PC-3 (cell line): ENCODE measurements around the gene ABHD14A. TPM values are rescaled to one million over a fixed set of nuclear protein-coding genes. Genes with fewer than 3 reads are reported as not detected.

ENCODE experiments used
- ATAC-seq: fragments of 200-7000 bp; cut with Tn5 transposase; 2 replicates; pipeline ENCODE4 v1.9.1; 2020; ENCODE audit warnings: mild to moderate bottlenecking, moderate library complexity
- BruUV-seq: library from RNA; stranded (reverse); fragments of 400-500 nt; replicated peaks from 2 replicates; lab custom pipeline; 2021; lab: Mats Ljungman, UMichigan
- CTCF ChIA-PET: fragments of 300-600 bp; sonication (Branson Sonifier 250); formaldehyde crosslinking; loops from one replicate; lab custom pipeline; 2022; ENCODE audit warnings: antibody characterized with exemption; lab: Charles Lee
- POLR2A ChIA-PET: fragments of 300-600 bp; sonication (Branson Sonifier 250); formaldehyde crosslinking; loops from one replicate; lab custom pipeline; 2022; ENCODE audit warnings: antibody characterized with exemption; ENCODE audit not compliant: unreplicated experiment; lab: Charles Lee
- DNase-seq: peaks from one replicate; pipeline ENCODE4 v3.0.0-alpha.2; 2015
- H2AFZ ChIP-seq: fragments of 300-600 bp; sonication (generic); 2 replicates; pipeline ENCODE4 v1.6.0; 2016; ENCODE audit warnings: antibody characterized with exemption, low read length
- H3F3A ChIP-seq: fragments of 300-600 bp; sonication (generic); one replicate; pipeline ENCODE4 v1.6.0; 2017; ENCODE audit warnings: antibody characterized with exemption, low read length, control low read depth, mild to moderate bottlenecking; ENCODE audit not compliant: unreplicated experiment
- H3K27ac ChIP-seq: fragments of 300-600 bp; sonication (generic); 2 replicates; pipeline ENCODE4 v1.5.1; 2016; ENCODE audit warnings: mild to moderate bottlenecking, low read length
- H3K27me3 ChIP-seq: fragments of 300-600 bp; sonication (generic); 2 replicates; pipeline ENCODE4 v1.6.1; 2016; ENCODE audit warnings: low read length, mixed read lengths
- H3K36me3 ChIP-seq: fragments of 300-600 bp; sonication (generic); 2 replicates; pipeline ENCODE4 v1.6.1; 2016; ENCODE audit warnings: low read depth, mixed run types, low read length, mixed read lengths
- H3K4me1 ChIP-seq: fragments of 300-600 bp; sonication (generic); 2 replicates; pipeline ENCODE4 v1.5.1; 2016; ENCODE audit warnings: low read length; ENCODE audit not compliant: insufficient read depth
- H3K4me2 ChIP-seq: fragments of 300-600 bp; sonication (generic); 2 replicates; pipeline ENCODE4 v1.6.0; 2016; ENCODE audit warnings: low read length
- H3K4me3 ChIP-seq: fragments of 300-600 bp; sonication (generic); 2 replicates; pipeline ENCODE4 v1.5.1; 2016; ENCODE audit warnings: mild to moderate bottlenecking, low read length, mixed read lengths
- H3K79me2 ChIP-seq: fragments of 300-600 bp; sonication (generic); 2 replicates; pipeline ENCODE4 v1.6.1; 2017; ENCODE audit warnings: low read length, mixed read lengths
- H3K9ac ChIP-seq: fragments of 300-600 bp; sonication (generic); 2 replicates; pipeline ENCODE4 v1.6.0; 2016; ENCODE audit warnings: mild to moderate bottlenecking, low read length
- H3K9me2 ChIP-seq: fragments of 300-600 bp; sonication (generic); replicated peaks from 2 replicates; pipeline ENCODE4 v1.6.1; 2016; ENCODE audit warnings: mixed run types, low read length, mixed read lengths
- H3K9me3 ChIP-seq: fragments of 300-600 bp; sonication (generic); 2 replicates; pipeline ENCODE4 v1.6.1; 2016; ENCODE audit warnings: low read length, mixed read lengths
- H4K20me1 ChIP-seq: fragments of 300-600 bp; sonication (generic); 2 replicates; pipeline ENCODE4 v1.6.1; 2016; ENCODE audit warnings: low read length, mixed read lengths
- CTCF ChIP-seq: fragments of 300-600 bp; sonication (generic); conservative IDR thresholded peaks from 2 replicates; pipeline ENCODE4 v1.5.1; 2017; ENCODE audit warnings: antibody characterized with exemption, low read depth, mild to moderate bottlenecking, low read length
- EZH2 ChIP-seq: fragments of 300-600 bp; sonication (generic); IDR thresholded peaks from one replicate; pipeline ENCODE4 v1.6.1; 2017; ENCODE audit warnings: antibody characterized with exemption, mild to moderate bottlenecking, low read length; ENCODE audit not compliant: unreplicated experiment
- EZH2phosphoT487 ChIP-seq: fragments of 300-600 bp; sonication (generic); IDR thresholded peaks from 2 replicates; pipeline ENCODE4 v1.6.1; 2018; ENCODE audit warnings: mild to moderate bottlenecking, antibody characterized with exemption, low read length, borderline replicate concordance
- intact Hi-C: fragments of 100-400 bp; cut with micrococcal nuclease; formaldehyde crosslinking; loops from 2 replicates; pipeline ENCODE4 v1.9.0; 2023
- total RNA-seq: library from RNA; depleted of rRNA; stranded (reverse); fragments of >200 nt; gene quantifications from 2 replicates; pipeline ENCODE4 v1.2.3, GENCODE V29; 2014

The ABHD14A gene
- total RNA-seq, 1 experiment from 2014 or later: 23.4 TPM

GRCh38 chr3:51943451-51944391, 31.1 kb upstream of the ABHD14A start:
- H3K36me3 ChIP-seq: peaks cover 10% of the 10 kb centered on the region; the same call in 1 of the 2 replicates
- H3K9me3 ChIP-seq: no peaks in the 10 kb centered on the region
- H3K27ac ChIP-seq: peak overlapping the region; percentile 81
- DNase-seq: no peak
- H3K27me3 ChIP-seq: no peaks in the 10 kb centered on the region
- ChIA-PET POLR2A (interaction anchor here (0.5 to 1.2 kb wide), 8 partner anchors 22 to 1600 kb away, joined by 3 to 26 read pairs (median 4); partner anchors contain the start of genes ACY1 and DCAF1), CTCF (interaction anchor here (0.6 to 2.8 kb wide), 2 partner anchors 8 to 30 kb away, joined by 4 to 46 read pairs; partner anchors contain the start of genes ABHD14A and ABHD14B)
- TF ChIP-seq CTCF (no peak), EZH2phosphoT487 (no peak), EZH2 (no peak)
- peaks cover 30% of the 10 kb centered on the region for H3K79me2 ChIP-seq
- peak overlapping the region; percentile 81 for H3K4me2 ChIP-seq
- intact Hi-C loops: loop anchor here (2.0 to 5.0 kb wide), 3 partner anchors 39 to 271 kb away; partner anchors contain the start of genes ACY1 and TEX264
- H3K9ac ChIP-seq: peak overlapping the region; percentile 84
- no peak overlapping the region for H2AFZ ChIP-seq
- peaks cover 24% of the 10 kb centered on the region for H4K20me1 ChIP-seq
- no peak overlapping the region for H3K4me3 ChIP-seq
- no peaks in the 10 kb centered on the region for H3F3A ChIP-seq
- H3K4me1 ChIP-seq: peaks cover 33% of the 10 kb centered on the region
- no peaks in the 10 kb centered on the region for H3K9me2 ChIP-seq
- no peak for ATAC-seq
- no TSS peak for BruUV-seq

GRCh38 chr3:51944451-51945021, 30.3 kb upstream of the ABHD14A start:
- H3K4me1 ChIP-seq: peaks cover 26% of the 10 kb centered on the region
- intact Hi-C loops: loop anchor here (5.0 kb wide), 1 partner anchor 272 kb away; the partner anchor contains the start of gene TEX264
- H3K9ac ChIP-seq: no peak overlapping the region
- DNase-seq (no peak), ATAC-seq (no peak)
- no peaks in the 10 kb centered on the region for H3K9me2 ChIP-seq
- CTCF ChIA-PET: no interaction called here
- no peak overlapping the region for H3K4me2 ChIP-seq
- no TSS peak for BruUV-seq
- TF ChIP-seq EZH2: no peak
- TF ChIP-seq CTCF: no peak
- TF ChIP-seq EZH2phosphoT487: no peak
- peaks cover 21% of the 10 kb centered on the region for H3K79me2 ChIP-seq
- no peaks in the 10 kb centered on the region for H3F3A ChIP-seq
- no peak overlapping the region for H3K27ac ChIP-seq
- H3K27me3 ChIP-seq: no peaks in the 10 kb centered on the region
- H3K36me3 ChIP-seq: peaks cover 3% of the 10 kb centered on the region; the same call in 1 of the 2 replicates
- no peak overlapping the region for H3K4me3 ChIP-seq
- H4K20me1 ChIP-seq: peaks cover 15% of the 10 kb centered on the region; the same call in 1 of the 2 replicates
- POLR2A ChIA-PET: no interaction called here
- no peaks in the 10 kb centered on the region for H3K9me3 ChIP-seq
- no peak overlapping the region for H2AFZ ChIP-seq
